ENCODE results near the gene TMEM143. TPM values are rescaled to one million over a fixed set of nuclear protein-coding genes. Genes with fewer than 3 reads are reported as not detected.
"Not testable (repeated sequence)": the region's sequence is repeated elsewhere in the genome, so short reads cannot be mapped to it uniquely, and the experiment has no call there.

The TMEM143 gene
- total RNA-seq, 1 experiment from 2014 or later = 6.6 TPM

DNA sequence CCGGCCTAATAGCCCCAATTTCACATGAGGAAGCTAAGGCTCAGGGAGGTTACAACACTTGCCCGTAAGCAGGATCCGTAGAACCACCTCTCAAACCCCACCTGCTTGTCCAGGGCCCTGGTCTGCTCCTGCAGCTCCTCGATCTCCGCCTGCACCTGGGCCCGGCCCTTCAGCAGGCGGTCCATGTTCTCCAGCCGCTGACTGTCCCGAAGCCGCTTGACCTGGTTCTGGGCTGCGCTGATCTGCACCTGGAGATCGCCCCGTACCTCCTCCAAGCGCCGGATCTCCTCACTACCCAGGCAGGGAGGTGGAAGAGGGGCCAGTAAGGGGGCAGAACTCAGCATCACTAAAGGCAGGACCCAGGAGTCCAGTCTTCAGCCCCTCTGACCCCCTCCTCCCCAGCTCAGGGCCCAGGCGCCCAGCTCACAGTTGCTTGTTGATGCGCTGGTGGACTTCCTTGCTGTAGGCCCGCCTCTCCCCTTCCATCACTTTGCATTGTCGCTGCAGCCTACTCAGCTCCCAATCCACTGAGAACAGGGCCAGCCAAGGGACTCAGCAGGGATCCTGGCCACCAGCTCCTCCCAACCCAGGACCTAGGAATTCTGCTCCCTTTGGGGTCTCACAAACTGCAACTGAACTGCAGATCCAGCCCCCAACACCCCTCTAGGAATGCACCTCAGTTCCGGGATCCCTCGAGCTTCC, 45.3 kb downstream of the TMEM143 start:
- no peak overlapping the region for H3K27ac ChIP-seq (ENCODE audit: low read length)
- no peaks in the 10 kb centered on the region for H3K36me3 ChIP-seq (ENCODE audit: control insufficient read depth, insufficient read depth, low read length)
- in situ Hi-C loops (cut with HindIII; ENCODE audit: low pct_unique_long_range_greater_than_20kb, low sequenced_read_pairs) = no loop called here
- POLR2A ChIA-PET = no interaction called here
- no peaks in the 10 kb centered on the region for H3K9me3 ChIP-seq (ENCODE audit: control insufficient read depth, insufficient read depth, low read depth, low read length)
- BruUV-seq (replicated peaks) = no TSS peak
- H3K27me3 ChIP-seq (ENCODE audit: control insufficient read depth, insufficient read depth, low read length) = no peaks in the 10 kb centered on the region
- H3K4me1 ChIP-seq (ENCODE audit: control insufficient read depth, insufficient read depth, low read length) = peaks cover 14% of the 10 kb centered on the region
- ATAC-seq (no peak), DNase-seq (ENCODE audit: low read depth, low spot score) (no peak)
- intact Hi-C loops (cut with micrococcal nuclease; ENCODE audit: unreplicated experiment) = no loop called here
- TF ChIP-seq TCF7L2 (IDR thresholded peaks at IDR 0.05; ENCODE audit: low read depth, low read length) (no peak), POLR2AphosphoS5 (IDR thresholded peaks at IDR 0.05; ENCODE audit: low read depth, low read length) (no peak), SIN3A (IDR thresholded peaks at IDR 0.05; ENCODE audit: borderline replicate concordance, insufficient read depth, low read depth, low read length) (no peak)
- TF ChIP-seq, protein P1, sequence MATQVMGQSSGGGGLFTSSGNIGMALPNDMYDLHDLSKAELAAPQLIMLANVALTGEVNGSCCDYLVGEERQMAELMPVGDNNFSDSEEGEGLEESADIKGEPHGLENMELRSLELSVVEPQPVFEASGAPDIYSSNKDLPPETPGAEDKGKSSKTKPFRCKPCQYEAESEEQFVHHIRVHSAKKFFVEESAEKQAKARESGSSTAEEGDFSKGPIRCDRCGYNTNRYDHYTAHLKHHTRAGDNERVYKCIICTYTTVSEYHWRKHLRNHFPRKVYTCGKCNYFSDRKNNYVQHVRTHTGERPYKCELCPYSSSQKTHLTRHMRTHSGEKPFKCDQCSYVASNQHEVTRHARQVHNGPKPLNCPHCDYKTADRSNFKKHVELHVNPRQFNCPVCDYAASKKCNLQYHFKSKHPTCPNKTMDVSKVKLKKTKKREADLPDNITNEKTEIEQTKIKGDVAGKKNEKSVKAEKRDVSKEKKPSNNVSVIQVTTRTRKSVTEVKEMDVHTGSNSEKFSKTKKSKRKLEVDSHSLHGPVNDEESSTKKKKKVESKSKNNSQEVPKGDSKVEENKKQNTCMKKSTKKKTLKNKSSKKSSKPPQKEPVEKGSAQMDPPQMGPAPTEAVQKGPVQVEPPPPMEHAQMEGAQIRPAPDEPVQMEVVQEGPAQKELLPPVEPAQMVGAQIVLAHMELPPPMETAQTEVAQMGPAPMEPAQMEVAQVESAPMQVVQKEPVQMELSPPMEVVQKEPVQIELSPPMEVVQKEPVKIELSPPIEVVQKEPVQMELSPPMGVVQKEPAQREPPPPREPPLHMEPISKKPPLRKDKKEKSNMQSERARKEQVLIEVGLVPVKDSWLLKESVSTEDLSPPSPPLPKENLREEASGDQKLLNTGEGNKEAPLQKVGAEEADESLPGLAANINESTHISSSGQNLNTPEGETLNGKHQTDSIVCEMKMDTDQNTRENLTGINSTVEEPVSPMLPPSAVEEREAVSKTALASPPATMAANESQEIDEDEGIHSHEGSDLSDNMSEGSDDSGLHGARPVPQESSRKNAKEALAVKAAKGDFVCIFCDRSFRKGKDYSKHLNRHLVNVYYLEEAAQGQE (IDR thresholded peaks at IDR 0.05; ENCODE audit: insufficient read depth in 1 of 2, low read depth in 2 of 2, low read length in 1 of 2) = no peak
- TF ChIP-seq, protein P2, sequence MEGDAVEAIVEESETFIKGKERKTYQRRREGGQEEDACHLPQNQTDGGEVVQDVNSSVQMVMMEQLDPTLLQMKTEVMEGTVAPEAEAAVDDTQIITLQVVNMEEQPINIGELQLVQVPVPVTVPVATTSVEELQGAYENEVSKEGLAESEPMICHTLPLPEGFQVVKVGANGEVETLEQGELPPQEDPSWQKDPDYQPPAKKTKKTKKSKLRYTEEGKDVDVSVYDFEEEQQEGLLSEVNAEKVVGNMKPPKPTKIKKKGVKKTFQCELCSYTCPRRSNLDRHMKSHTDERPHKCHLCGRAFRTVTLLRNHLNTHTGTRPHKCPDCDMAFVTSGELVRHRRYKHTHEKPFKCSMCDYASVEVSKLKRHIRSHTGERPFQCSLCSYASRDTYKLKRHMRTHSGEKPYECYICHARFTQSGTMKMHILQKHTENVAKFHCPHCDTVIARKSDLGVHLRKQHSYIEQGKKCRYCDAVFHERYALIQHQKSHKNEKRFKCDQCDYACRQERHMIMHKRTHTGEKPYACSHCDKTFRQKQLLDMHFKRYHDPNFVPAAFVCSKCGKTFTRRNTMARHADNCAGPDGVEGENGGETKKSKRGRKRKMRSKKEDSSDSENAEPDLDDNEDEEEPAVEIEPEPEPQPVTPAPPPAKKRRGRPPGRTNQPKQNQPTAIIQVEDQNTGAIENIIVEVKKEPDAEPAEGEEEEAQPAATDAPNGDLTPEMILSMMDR (IDR thresholded peaks at IDR 0.05) = no peak
- CTCF ChIA-PET = interaction anchor here (0.6 kb wide), 1 partner anchor 52 kb away, joined by 9 read pairs; no protein-coding TSS in a partner anchor
- no peak overlapping the region for H3K4me3 ChIP-seq (ENCODE audit: low read depth in 2 of 2, low read length in 2 of 2)

DNA sequence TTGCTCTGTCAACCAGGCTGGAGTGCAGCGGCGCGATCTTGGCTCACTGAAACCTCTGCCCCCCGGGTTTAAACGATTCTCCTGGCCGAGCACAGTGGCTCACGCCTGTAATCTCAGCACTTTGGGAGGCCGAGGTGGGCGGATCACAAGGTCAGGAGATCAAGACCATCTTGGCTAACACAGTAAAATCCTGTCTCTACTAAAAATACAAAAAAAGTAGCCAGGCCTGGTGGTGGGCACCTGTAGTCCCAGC, 46.1 kb downstream of the TMEM143 start:
- intact Hi-C loops (cut with micrococcal nuclease; ENCODE audit: unreplicated experiment); ATAC-seq; H3K36me3 ChIP-seq (ENCODE audit: control insufficient read depth, insufficient read depth, low read length); POLR2A ChIA-PET; H3K27me3 ChIP-seq (ENCODE audit: control insufficient read depth, insufficient read depth, low read length); H3K9me3 ChIP-seq (ENCODE audit: control insufficient read depth, insufficient read depth, low read depth, low read length); H3K4me1 ChIP-seq (ENCODE audit: control insufficient read depth, insufficient read depth, low read length); H3K27ac ChIP-seq (ENCODE audit: low read length); BruUV-seq (replicated peaks); DNase-seq (ENCODE audit: low read depth, low spot score); in situ Hi-C loops (cut with HindIII; ENCODE audit: low pct_unique_long_range_greater_than_20kb, low sequenced_read_pairs); H3K4me3 ChIP-seq (ENCODE audit: low read depth in 2 of 2, low read length in 2 of 2): not testable (repeated sequence)
- CTCF ChIA-PET = interaction anchor here (0.7 kb wide), 1 partner anchor 21 kb away, joined by 3 read pairs; no protein-coding TSS in a partner anchor

DNA sequence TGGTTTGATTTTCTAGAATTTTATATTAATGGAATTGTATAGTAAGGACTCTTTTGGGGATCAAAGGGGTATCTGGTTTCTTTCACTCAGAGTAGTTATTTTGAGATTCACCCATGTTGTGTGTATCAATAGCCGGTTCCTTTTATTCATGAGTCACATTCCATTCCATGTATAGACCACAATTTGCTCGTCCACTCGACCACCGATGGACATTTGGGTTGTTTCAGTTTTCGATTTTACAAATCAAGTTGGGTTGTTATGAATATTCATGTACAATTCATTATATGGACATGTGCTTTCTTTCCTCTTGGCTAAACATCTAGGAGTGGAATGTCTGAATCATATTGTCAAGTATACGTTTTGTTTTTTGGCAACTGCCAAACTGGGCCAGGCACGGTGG, 48.0 kb downstream of the TMEM143 start:
- ATAC-seq (no peak), DNase-seq (ENCODE audit: low read depth, low spot score) (no peak)
- BruUV-seq (replicated peaks) = no TSS peak
- H3K27me3 ChIP-seq (ENCODE audit: control insufficient read depth, insufficient read depth, low read length) = no peaks in the 10 kb centered on the region
- no peaks in the 10 kb centered on the region for H3K36me3 ChIP-seq (ENCODE audit: control insufficient read depth, insufficient read depth, low read length)
- no peak overlapping the region for H3K27ac ChIP-seq (ENCODE audit: low read length)
- intact Hi-C loops (cut with micrococcal nuclease; ENCODE audit: unreplicated experiment) (no loop called here), in situ Hi-C loops (cut with HindIII; ENCODE audit: low pct_unique_long_range_greater_than_20kb, low sequenced_read_pairs) (no loop called here)
- CTCF ChIA-PET = no interaction called here
- no peaks in the 10 kb centered on the region for H3K9me3 ChIP-seq (ENCODE audit: control insufficient read depth, insufficient read depth, low read depth, low read length)
- H3K4me1 ChIP-seq (ENCODE audit: control insufficient read depth, insufficient read depth, low read length) = peaks cover 5% of the 10 kb centered on the region
- POLR2A ChIA-PET = no interaction called here
- H3K4me3 ChIP-seq (ENCODE audit: low read depth in 2 of 2, low read length in 2 of 2) = no peak overlapping the region
- TF ChIP-seq SIN3A (IDR thresholded peaks at IDR 0.05; ENCODE audit: borderline replicate concordance, insufficient read depth, low read depth, low read length) (no peak), POLR2AphosphoS5 (IDR thresholded peaks at IDR 0.05; ENCODE audit: low read depth, low read length) (no peak), TCF7L2 (IDR thresholded peaks at IDR 0.05; ENCODE audit: low read depth, low read length) (no peak)
- TF ChIP-seq, protein P1 (IDR thresholded peaks at IDR 0.05; ENCODE audit: insufficient read depth in 1 of 2, low read depth in 2 of 2, low read length in 1 of 2) = no peak
- TF ChIP-seq, protein P2 (IDR thresholded peaks at IDR 0.05) = no peak
